Measurements from ENCODE around the gene MSI2.

DNA sequence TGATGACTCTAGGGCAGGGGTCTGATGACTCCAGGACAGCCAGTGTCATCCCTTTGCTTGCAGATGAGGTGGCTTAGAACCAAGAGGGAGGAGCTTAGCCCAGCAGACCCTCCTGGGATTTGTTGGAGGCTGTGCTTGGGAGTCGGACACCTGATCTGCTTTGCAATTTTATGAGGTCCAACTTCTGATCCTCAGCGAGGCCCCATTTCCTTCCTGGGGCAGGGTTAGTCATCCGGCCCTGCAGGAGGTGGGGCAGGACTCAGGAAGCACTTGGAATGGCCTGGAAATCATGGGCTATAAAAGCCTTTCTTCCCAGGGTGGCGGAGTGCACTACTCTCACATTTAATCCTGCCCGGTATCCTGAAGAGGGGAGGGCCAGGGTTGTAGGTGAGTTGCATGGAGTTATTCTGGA is 168.5 kb downstream of the MSI2 start:
- TF ChIP-seq CTCF (IDR thresholded peaks at IDR 0.05; ENCODE audit: insufficient read depth, low read length, poor library complexity, severe bottlenecking) (no peak), EZH2phosphoT487 (conservative IDR thresholded peaks at IDR 0.05; ENCODE audit: low read length) (no peak)

Data from SU-DHL-6 (cell line).